HG02571 (cell line): Measurements from ENCODE around the gene SLC27A1.

Source experiments
- ATAC-seq: cut with Tn5 transposase; IDR thresholded peaks from one replicate; pipeline ENCODE4 v1.9.1; 2021; ENCODE audit warnings: mild to moderate bottlenecking, moderate library complexity; ENCODE audit not compliant: unreplicated experiment

Gene SLC27A1

DNA sequence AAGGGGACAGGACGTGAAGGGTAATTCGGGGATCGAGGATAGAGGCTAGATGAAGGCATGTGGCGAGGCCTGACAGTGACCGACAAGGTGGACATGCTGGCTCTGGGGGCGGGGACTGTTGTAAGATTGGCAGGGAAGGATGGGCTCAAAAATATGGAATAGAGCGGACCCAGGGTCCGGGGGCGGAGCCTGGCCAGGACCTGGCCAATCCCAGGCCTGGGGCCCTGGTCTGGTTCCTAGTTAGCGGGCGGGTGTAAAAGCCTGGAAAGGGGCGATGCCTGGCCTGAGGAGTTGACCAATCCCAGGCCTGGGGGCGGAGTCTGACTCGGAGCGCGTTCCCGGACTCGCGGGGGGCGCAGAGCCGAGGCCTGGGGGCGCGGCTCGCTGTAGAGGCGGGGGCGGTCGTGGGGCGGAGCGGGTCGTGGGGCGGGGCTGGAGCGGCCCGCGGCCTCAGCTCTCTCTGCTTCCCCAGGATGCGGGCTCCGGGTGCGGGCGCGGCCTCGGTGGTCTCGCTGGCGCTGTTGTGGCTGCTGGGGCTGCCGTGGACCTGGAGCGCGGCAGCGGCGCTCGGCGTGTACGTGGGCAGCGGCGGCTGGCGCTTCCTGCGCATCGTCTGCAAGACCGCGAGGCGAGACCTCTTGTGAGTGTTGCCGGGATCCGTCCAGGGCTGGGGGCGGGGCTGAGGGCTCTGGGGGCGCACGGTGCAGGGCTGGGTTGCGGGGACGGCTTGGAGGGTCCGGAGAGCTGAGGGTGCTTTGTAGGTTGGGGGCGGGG lies at the start of gene SLC27A1:
Gene SLC27A1 (plus strand): TSS at position 457 of the 774 bp plus-strand sequence. CDS start 17 bp downstream, at position 474.
- ATAC-seq: peak; percentile 72

DNA sequence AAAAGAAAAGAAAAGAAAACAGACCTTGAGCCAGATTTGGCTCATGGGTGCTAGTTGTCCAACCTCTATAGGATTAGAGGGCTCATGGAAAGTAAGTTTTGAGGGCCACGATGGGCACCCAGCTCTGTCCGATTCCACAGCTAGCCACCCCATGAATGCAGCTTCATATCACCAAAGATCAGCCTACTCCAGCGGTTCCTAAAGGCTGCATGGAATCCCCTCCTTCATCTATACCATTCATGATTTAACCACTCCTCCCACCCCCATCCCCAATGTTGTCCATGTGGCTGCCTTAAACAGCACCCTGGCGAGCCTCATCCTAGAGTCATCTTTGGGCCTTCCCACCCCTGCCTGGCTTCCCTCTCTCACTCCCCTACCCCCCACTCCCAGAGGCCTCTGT lies 48.4 kb upstream of the SLC27A1 start:
- ATAC-seq: no peak

DNA sequence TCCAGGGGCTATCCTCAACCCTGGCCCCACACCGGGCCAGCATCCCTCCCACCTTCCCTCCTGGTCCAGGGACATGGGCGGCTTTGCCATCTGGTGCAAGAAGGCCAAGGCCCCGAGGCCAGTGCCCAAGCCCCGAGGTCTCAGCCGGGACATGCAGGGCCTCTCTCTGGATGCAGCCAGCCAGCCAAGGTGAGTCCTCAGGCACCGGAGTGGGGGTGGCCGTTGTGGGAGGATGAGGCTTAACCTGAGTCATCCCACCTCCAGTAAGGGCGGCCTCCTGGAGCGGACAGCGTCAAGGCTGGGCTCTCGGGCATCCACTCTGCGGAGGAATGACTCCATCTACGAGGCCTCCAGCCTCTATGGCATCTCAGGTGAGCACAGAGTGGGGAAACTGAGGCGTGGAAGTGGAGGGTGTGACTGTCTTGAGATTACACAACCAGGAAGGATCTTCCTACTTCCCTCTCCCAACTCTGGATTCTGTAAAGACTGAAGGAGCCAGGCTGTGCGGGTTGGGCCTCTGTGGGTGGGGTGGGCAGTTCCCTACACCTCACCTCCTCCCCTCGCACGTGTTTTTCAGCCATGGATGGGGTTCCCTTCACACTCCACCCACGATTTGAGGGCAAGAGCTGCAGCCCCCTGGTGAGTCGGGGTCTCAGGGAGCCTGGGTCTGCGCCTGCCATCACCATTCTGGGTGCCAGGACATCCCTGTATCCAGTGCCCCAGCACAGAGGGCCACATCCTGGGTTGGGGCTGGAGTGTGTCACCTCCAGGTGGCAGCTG lies 46.7 kb upstream of the SLC27A1 start:
- no peak for ATAC-seq

DNA sequence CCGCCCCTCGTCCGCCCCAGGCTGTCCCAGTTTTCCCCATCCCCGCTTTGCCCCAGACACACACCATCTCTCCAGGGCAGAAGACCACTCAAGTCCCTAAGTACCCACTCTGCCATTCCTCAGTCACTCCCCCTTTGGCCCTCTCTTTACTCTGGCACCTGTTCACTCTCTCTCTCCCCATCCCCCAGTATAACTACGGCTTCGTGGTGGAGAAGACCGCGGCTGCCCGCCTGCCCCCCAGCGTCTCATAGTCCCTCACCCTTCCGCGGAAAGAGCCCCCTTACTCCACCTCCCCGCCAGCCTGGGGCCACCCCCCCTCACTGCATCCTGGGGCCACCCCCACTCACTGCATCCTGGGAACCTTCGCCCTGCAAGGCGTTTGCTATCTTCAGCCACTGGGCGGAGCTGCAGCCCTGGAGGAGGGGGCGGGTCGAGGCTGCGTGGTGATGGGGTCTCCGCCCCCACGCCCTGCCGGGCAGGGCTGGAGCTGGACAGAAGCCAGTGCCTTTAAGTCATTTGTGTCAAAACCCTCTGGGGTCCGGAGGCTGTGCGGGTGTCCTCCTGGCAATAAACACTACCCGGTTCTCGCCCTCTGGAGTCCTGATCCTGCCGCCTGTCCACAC lies 45.5 kb upstream of the SLC27A1 start:
- no peak for ATAC-seq

DNA sequence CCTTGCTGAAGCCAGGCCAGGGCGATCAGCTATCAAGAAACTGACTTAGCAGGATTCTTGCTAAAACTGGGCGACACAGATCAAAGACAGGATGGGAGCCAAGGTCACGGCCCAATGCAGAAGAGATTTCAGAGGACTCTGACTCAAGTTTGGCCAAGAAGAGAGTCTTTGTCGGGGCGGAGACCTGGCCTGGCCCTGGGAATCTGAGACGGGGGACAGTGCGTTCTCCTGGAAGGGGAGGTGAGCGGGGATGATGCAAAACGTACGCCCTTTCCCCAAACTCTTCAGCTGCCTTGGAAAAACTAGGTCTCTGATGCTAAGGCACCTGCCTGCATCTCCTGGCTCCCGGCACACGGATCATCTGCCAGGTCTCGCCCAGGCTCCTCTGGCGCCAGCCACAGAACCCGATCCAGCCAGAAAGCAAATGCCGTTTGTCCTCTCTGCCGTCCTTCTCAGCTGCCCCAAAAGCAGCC lies 40.6 kb upstream of the SLC27A1 start:
- ATAC-seq: no peak

DNA sequence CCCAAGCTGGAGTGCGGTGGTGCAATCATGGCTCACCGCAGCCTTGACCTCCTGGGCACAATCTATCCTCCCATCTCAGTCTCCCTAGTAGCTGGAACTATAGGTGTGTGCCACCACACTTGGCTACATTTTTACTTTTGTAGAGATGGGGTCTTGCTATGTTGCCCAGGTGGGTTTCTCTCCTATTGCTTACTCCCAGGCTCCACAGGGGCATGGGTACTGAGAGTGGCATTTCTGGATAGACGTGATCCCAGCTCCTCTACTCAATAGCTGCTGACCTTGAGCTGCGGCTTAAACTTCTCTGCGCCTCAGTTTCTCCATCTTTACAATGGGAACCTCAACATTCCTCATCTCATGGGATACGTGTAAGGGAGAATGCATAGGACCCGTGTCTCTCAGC lies 38.9 kb upstream of the SLC27A1 start:
- ATAC-seq: no peak

DNA sequence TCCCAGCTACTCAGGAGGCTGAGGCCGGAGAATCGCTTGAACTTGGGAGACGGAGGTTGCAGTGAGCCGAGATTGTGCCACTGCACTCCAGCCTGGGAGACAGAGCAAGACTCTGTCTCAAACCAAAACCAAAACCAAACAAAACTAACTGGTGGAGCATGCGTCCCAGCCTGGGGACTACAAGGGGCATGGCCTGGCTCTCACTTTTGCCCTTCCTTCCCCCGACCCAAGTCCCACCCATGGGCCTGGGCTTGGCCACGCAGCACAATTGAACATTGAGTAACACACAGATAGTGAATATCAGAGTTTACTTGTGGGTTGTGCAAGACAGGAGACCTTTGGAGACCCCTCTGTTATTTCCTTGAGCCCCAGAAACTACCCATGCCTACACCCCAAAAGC lies 35.1 kb upstream of the SLC27A1 start:
- no peak for ATAC-seq

DNA sequence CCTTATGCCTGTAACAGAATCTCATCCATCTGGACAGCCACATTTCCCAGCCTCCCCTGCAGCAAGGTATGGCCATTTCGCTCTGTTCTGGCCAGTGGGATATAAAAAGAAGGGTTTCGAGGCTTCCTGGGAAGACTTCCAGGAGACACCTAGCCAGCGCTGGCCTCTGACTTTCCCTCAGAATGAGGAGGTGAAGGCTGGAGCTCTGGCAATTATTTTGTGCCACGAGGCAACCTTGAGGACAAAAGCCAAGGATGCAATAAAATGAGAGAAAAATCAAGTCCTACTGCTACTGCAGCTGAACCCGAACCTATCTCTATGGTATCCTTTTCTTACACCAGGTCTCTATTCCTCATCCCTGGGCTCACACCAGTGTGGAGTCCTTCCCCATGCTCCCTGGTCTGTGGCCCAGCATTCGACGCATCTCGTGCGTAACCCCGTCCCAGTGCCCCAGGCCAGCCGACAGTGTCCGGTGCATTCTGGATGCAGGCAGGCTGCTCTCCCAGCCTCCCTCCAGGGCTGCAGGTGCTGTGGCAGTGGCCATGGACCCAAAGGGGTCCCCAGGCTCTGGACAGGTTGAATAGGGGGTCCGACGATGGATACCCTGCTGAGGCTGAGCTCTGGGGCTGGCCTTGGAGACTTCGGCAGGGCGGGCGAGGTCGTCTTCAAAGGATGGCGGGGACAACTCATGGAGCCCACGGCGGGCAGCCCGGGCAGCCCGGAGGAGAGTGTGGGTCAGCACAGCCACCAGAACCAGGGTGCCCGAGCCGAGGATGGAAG lies 34.0 kb upstream of the SLC27A1 start:
- no peak for ATAC-seq

DNA sequence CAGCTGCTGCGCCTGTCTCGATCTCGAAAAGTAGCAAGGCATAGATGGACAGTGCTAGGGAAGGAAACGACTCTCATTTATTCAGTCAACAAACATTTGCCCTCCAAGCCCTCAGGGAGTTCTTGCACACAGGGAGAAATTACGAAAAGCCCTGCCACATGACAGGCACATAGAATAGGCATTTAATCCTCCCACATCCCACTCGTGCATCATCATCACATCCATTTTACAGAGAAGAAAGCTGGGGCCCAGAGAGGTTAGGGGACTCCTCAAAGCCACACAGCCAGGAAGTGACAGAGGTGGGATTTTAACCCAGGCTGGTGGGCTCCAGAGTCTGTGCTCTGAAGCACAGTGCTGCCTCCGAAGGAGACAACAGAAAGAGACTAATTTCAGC lies 33.5 kb upstream of the SLC27A1 start:
- ATAC-seq: no peak

DNA sequence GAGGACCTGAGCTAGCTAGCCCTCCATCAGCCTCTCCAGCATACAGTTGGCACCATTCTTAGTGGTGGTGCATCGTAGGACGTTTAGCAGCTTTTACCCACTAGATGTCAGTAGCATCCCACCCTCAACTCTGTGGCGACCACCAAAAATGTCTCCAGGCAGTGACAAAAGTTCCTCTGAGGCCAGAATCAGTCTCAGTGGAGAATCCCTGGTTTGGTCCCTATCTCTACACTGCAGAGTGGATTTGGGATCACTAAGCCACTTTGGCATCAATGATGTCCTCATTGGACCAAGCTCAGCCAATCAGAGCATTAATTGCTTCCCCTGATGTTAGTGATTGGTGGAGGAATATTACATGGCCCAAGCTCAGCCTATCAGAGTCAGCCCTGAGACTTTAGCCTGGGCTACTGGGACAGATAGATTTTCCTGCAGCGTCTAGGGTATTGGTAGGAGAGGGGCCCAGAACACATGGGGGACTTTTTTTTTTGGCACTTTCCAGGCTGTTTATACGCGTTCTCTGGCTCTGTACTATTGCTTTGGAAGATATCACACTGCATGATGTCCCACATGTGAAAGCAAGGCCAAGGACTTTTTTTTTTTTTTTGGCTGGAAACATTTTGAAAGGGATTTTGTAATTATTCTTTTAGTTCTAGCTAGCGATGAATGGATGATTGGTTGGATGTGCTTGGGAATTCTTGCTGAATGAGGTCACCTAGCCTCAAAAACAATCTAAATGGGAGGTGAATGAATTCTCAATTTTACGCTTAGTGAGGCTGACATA lies 28.9 kb upstream of the SLC27A1 start:
- no peak for ATAC-seq

DNA sequence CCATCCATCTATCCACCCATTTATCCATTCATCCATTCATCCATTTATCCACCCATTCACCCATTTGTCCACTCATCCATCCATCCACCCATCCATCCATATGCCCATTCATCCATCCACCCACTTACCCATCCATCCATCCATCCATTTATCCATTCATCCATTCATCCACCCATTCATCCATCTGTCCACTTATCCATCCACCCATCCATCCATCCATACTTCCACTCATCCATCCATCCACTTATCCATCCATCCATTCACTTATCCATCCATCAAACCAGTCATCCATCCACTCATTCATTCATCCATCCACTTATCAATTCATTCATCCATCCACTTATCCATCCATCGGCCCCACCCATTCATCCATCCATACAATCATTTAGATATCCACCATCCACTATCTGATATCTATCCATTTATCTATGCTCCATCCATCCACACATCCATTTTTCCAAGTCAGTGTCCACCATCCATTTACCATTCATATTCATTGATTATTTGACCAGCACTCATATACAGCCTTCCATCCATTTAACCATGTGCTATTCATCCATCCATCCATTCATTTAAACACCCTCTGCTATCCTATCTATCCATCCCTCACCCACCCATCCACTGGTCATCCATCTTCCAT lies 24.7 kb upstream of the SLC27A1 start:
- ATAC-seq: no peak

DNA sequence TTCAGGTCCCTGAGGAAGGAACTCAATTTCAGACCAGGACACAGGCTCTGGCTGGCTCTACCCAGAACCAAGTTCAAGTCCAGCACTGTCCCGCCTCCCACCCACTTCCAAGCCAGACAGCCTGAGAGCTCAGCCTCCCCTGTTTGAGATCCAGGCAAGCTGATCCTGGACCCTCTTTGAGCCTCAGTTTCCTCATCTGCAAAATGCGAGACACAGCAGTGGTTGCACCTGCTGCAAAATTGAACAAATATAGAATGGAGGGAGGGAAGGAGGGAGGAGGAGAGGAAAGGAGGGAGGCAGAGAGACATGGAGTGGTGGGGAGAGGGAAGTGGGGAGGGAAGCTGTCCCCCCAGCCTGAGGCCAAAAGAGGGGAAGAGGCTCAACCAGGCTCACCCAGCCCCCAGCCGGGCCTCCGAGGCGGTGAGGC lies 22.6 kb upstream of the SLC27A1 start:
- ATAC-seq: no peak

DNA sequence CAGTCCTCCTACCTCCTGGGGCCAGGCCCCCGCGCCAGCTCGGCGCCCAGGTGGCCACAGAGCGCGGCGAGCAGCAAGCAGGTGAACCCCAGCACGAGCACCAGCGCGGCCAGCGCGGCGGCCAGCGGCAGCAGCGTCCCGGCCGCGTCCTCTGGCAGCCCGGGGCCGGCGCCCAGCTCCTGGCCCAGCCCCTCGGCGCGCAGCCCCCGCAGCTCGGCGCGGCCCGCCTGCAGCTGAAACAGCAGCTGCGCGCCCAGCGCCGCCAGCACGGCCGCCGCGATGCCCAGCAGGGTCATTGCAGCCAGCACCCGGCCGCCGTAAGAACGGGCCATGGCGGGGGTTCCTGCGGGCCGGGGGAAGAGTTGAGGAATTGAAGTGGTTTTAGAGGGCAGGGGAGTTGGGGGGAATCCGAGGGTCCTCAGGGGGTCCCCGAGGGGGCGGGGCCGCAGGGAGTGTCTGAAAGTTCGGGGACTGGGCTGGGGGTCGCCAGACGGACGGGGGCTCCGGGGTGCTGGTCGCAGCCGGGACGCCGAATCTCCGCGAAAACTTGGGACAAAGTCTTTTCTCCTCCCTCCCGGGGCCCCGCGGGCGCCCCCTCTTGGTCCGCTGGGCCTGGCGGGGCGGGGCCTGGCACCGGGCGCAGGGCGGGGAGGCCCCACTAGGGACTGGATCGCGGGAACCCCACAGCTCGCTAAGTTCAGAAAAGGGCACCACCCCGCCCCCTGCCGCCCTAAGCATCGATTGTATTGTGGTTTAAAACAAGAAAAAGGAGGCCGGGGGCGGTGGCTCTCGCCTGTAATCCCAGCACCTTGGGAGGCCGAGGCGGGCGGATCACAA lies 22.0 kb upstream of the SLC27A1 start, which contains the start of gene TMEM221:
Gene TMEM221 (minus strand): TSS at position 538 of the 837 bp plus-strand sequence. CDS start 206 bp downstream, at position 332.
- no peak for ATAC-seq

DNA sequence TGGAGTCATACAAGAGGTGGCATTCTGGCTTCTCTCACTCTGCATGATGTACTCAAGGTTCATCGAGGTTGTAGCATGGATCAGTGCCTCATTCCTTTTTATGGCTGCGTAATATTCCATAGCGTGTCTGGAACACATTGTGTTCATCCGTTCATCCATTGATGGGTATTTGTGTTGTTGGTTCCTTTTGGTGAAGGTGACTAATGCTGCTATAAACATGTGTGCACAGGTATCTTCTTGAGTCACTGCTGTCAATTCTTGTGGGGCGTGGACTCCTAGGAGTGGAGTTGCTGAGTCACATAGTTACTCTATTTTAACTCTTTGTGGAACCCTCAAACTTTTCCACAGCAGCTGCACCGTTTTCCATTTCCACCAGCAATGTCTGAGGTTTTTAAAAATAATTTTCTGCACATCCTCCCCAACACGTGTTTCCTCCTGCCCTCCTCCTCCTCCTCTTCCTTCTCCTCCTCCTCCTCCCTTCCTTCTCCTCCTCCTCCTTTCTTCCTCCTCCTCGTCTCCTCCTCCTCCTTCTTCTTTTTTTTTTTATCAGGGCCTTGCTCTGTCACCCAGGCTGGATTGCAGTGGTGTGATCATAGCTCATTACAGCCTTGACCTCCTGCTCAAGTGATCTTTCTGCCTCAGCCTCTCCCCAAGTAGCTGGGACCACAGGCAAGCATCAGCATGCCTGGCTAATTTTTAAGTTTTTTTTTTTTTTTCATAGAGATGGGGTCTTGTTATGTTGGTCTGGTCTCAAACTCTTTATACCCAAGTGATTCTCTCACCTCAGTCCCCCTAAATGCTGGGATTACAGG lies 19.9 kb upstream of the SLC27A1 start:
- ATAC-seq: no peak

DNA sequence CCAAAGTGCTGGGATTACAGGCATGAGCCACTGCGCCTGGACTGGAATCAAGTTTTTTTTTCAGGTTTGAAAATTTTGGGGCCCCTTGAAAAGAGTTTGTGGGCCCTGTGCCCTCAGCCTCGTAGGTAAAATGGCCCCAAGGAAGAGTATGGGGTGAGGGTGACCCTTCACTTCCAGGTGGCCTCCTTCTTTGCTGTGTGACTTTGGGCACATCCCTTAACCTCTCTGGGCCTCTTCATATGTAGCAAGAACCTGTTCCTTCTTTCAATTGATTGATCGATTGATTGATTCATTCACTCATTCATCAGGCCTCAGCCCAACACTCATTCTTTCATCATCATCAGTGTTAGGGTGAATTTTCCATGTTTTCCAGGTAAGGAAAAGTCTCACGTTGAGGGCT lies 18.5 kb upstream of the SLC27A1 start:
- ATAC-seq: no peak

DNA sequence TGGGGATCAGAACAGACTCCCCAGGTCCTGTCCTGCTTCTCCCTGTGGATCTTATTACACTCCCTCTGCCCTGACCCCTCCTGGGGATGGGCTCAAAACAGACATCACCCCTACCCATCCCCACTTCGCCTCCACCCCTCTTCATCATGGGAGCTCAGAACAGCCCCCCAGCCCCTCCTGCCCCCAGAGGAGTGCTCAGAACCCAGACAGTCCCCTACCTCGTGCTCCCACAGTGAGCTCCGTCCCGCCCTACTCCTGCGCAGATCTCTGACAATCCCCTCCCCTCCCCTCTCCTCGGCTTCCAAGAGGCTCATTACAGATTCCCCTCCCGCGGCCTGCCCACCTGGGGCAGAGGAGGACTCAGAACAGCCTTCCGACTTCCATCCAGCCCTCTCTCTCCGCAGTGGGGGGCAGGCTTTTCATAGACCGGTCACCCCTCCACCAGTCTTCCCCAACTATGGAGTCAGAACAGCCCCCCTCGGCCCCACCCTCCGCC lies 15.7 kb upstream of the SLC27A1 start:
- ATAC-seq: no peak

DNA sequence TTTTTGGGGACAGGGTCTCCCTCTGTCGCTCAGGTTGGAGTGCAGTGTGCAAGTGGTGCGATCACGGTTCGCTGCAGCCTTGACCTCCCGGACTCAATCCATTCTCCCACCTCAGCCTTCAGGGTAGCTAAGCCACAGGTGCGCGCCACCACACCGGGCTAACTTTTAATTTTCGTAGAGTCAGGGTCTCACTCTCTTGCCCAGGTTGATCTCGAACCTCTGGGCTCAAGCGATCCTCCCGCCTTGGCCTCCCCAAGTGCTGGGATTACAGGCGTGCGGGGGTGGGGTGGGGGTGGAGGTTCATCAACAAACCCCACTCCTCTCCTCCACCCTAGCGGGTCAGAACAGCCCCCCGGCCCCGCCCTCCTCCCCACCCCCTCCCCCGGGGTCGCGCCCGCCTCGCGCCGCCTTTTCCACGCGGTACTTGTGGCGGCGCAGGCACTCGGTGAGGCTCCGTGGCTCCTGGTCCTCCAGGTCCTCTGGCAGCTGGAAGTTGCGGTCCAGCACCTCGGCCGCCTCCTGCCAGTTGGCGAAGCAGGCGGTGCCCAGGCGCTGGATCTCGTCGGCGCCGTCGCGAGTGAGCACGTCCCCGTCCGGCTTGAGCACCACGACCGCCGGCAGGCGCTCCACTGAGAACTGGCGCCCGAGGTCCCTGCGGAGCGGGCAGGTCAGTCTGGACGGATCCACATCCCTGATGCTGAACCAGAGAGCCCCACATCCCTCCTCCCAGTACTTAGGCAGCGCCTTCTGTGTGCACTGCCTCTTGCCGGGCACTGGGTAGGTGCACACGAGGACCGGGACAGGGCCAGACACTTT lies 14.8 kb upstream of the SLC27A1 start:
- ATAC-seq: no peak
